Activated T-cell treated with anti-CD3 and anti-CD28 coated beads, Interleukin-2, amount 50 U/mL, for 72 hours (primary cell): ENCODE results near the gene SAFB. TPM values are rescaled to one million over a fixed set of nuclear protein-coding genes. Genes with fewer than 3 reads are reported as not detected.

Experiments used
- ATAC-seq, 2 donors: fragments of 150-1000 bp; cut with Tn5 transposase; replicated peaks in 1 of 2; 2 replicates each; pipeline ENCODE4 v1.10.0; 2021; ENCODE audit warnings: moderate library complexity in 2 of 2, mild to moderate bottlenecking in 1 of 2
- DNase-seq, 2 donors: peaks; one replicate each; pipeline ENCODE4 v3.0.0; 2021 to 2022; ENCODE audit warnings: mixed read lengths in 1 of 2
- H3K27ac Mint-ChIP-seq: one replicate; pipeline ENCODE4 v1.8.0; 2022; ENCODE audit warnings: mild to moderate bottlenecking, moderate library complexity, mixed read lengths
- H3K27me3 Mint-ChIP-seq: one replicate; pipeline ENCODE4 v1.8.0; 2022; ENCODE audit warnings: low read depth, mixed read lengths
- H3K36me3 Mint-ChIP-seq, 2 donors: one replicate each; pipeline ENCODE4 v1.8.0; 2022; ENCODE audit warnings: mixed read lengths in 2 of 2, mild to moderate bottlenecking in 1 of 2; ENCODE audit not compliant: insufficient read depth in 2 of 2
- H3K4me1 Mint-ChIP-seq: one replicate; pipeline ENCODE4 v1.8.0; 2022; ENCODE audit warnings: low read depth, mixed read lengths
- H3K4me3 Mint-ChIP-seq, 2 donors: one replicate each; pipeline ENCODE4 v1.8.0; 2022; ENCODE audit warnings: mild to moderate bottlenecking in 2 of 2, mixed read lengths in 2 of 2, moderate library complexity in 2 of 2
- H3K9me3 Mint-ChIP-seq, 2 donors: one replicate each; pipeline ENCODE4 v1.8.0; 2022; ENCODE audit warnings: mixed read lengths in 2 of 2
- total RNA-seq, 2 donors: library from RNA; stranded (reverse); gene quantifications; one replicate each; pipeline ENCODE4 v1.2.3, GENCODE V29; 2022

Gene SAFB
- total RNA-seq, 2 donors from 2014 or later = 108 to 112 TPM

- Mint-ChIP-seq H3K4me1 (no peaks in the 10 kb centered on the region), H3K27me3 (no peaks in the 10 kb centered on the region), H3K4me3 (no peak overlapping the region), H3K9me3 (no peaks in the 10 kb centered on the region), H3K36me3 (peaks cover 6 to 18% of the 10 kb centered on the region in 2 donors), H3K27ac (no peak overlapping the region)
- ATAC-seq = peak in 1 of 2 donors; percentile 10
- DNase-seq = no peak
Observed at GRCh38 chr19:5711025-5711424, 88.1 kb downstream of the SAFB start.

- Mint-ChIP-seq H3K4me3 (no peak overlapping the region), H3K27ac (no peak overlapping the region), H3K4me1 (peaks cover 5% of the 10 kb centered on the region), H3K9me3 (no peaks in the 10 kb centered on the region), H3K27me3 (no peaks in the 10 kb centered on the region), H3K36me3 (peaks cover 6 to 18% of the 10 kb centered on the region in 2 donors)
- ATAC-seq (no peak), DNase-seq (no peak)
Observed at GRCh38 chr19:5711713-5712161, 88.9 kb downstream of the SAFB start.

GRCh38 chr19:5713228-5713627 lies 90.3 kb downstream of the SAFB start:
- H3K9me3 Mint-ChIP-seq = no peaks in the 10 kb centered on the region
- H3K27me3 Mint-ChIP-seq = no peaks in the 10 kb centered on the region
- H3K27ac Mint-ChIP-seq = no peak overlapping the region
- H3K4me3 Mint-ChIP-seq = no peak overlapping the region
- H3K36me3 Mint-ChIP-seq = peaks cover 9 to 27% of the 10 kb centered on the region in 2 donors
- H3K4me1 Mint-ChIP-seq = peaks cover 20% of the 10 kb centered on the region
- DNase-seq (no peak), ATAC-seq (no peak)

DNA sequence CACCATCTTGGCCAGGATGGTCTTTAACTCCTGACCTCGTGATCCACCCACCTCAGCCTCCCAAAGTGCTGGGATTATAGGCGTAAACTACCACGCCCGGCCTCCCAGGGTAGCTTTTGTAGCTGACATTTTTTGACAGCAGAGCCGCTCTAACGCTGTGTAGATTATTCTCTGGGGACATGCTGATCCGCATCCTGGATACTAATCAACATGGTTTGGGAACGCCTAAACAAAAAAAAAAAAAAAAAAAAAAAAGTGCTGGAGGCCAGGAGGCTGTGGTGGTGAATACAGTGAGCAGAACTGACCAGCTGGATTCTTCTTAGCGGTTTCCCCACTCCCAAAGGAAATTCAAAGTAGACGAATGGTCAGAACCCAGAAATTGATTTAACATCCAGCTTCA lies 91.9 kb downstream of the SAFB start:
- DNase-seq (no peak), ATAC-seq (no peak)
- Mint-ChIP-seq H3K36me3 (peaks cover 18 to 31% of the 10 kb centered on the region in 2 donors), H3K9me3 (no peaks in the 10 kb centered on the region), H3K27ac (no peak overlapping the region), H3K27me3 (no peaks in the 10 kb centered on the region), H3K4me3 (no peak overlapping the region), H3K4me1 (peaks cover 26% of the 10 kb centered on the region)

- H3K27ac Mint-ChIP-seq = peak overlapping the region; percentile 98
- peaks cover 16 to 31% of the 10 kb centered on the region in 2 donors for H3K36me3 Mint-ChIP-seq
- ATAC-seq = no peak
- no peaks in the 10 kb centered on the region for H3K27me3 Mint-ChIP-seq
- DNase-seq = no peak
- peak overlapping the region; percentile 88 to 96 for H3K4me3 Mint-ChIP-seq
- H3K4me1 Mint-ChIP-seq = peaks cover 35% of the 10 kb centered on the region
- no peaks in the 10 kb centered on the region for H3K9me3 Mint-ChIP-seq
Observed at GRCh38 chr19:5717215-5717935, 94.5 kb downstream of the SAFB start.

Other genes starting within 250 kb of the SAFB start
- gene ZNRF4, start 167.7 kb upstream of the SAFB start, total RNA-seq = not detected
- gene TINCR, start 55.1 kb upstream of the SAFB start, total RNA-seq = under 1 TPM; 0.91 to 0.93 TPM
- 100 to 1,000 TPM in 1 of 2 donors, 10 to 100 TPM in 1; 83.2 to 106 TPM for gene SAFB2, start 307 bp upstream of the SAFB start, total RNA-seq
- gene MICOS13, start 57.4 kb downstream of the SAFB start, total RNA-seq = 10 to 100 TPM; 33.8 to 34.1 TPM
- 1 to 10 TPM; 3.0 to 5.1 TPM for gene HSD11B1L, start 57.9 kb downstream of the SAFB start, total RNA-seq
- 1,000 to 10,000 TPM; 1,272 to 1,302 TPM for gene RPL36, start 67.2 kb downstream of the SAFB start, total RNA-seq
- gene LONP1, start 97.1 kb downstream of the SAFB start, total RNA-seq = 100 to 1,000 TPM; 262 to 266 TPM
- not detected for gene CATSPERD, start 97.6 kb downstream of the SAFB start, total RNA-seq
- gene PRR22, start 161.7 kb downstream of the SAFB start, total RNA-seq = 1 to 10 TPM; 4.6 to 4.7 TPM
- gene DUS3L, start 168.1 kb downstream of the SAFB start, total RNA-seq = 10 to 100 TPM; 40.7 to 55.8 TPM
- gene NRTN, start 182.0 kb downstream of the SAFB start, total RNA-seq = 1 to 10 TPM; 2.7 to 3.7 TPM
- gene FUT6, start 216.6 kb downstream of the SAFB start, total RNA-seq = under 1 TPM in 1 of 2 donors, not detected in 1; 0.21 TPM
- gene FUT3, start 228.4 kb downstream of the SAFB start, total RNA-seq = 1 to 10 TPM; 1.7 to 3.6 TPM
- 1 to 10 TPM in 1 of 2 donors, under 1 TPM in 1; 0.44 to 1.7 TPM for gene FUT5, start 247.5 kb downstream of the SAFB start, total RNA-seq